H9 (cell line): Measurements from ENCODE around the gene TBCEL. TPM values are rescaled to one million over a fixed set of nuclear protein-coding genes. Genes with fewer than 3 reads are reported as not detected.

Experiments
- DNase-seq: peaks from one replicate; pipeline ENCODE4 v3.0.0-alpha.2; 2017
- H2AFZ ChIP-seq: one replicate; pipeline ENCODE4 v1.6.1; 2013; ENCODE audit warnings: mild to moderate bottlenecking, low read length, control low read depth, moderate library complexity
- H2AK5ac ChIP-seq: 2 replicates; pipeline ENCODE4 v1.6.1; 2013; ENCODE audit warnings: low read length, control low read depth, mixed read lengths; ENCODE audit not compliant: insufficient read length
- H2BK120ac ChIP-seq: one replicate; pipeline ENCODE4 v1.6.1; 2013; ENCODE audit warnings: low read depth, mild to moderate bottlenecking, low read length, control low read depth, inconsistent platforms; ENCODE audit not compliant: poor library complexity, severe bottlenecking
- H2BK12ac ChIP-seq: 2 replicates; pipeline ENCODE4 v1.6.1; 2013; ENCODE audit warnings: low read length, control low read depth, mixed read lengths, low read depth; ENCODE audit not compliant: insufficient read length
- H2BK15ac ChIP-seq: 2 replicates; pipeline ENCODE4 v1.6.1; 2013; ENCODE audit warnings: low read depth, low read length, control low read depth
- H2BK20ac ChIP-seq: one replicate; pipeline ENCODE4 v1.6.1; 2013; ENCODE audit warnings: low read depth, mild to moderate bottlenecking, low read length, control low read depth, inconsistent platforms; ENCODE audit not compliant: poor library complexity, severe bottlenecking
- H2BK5ac ChIP-seq: 2 replicates; pipeline ENCODE4 v1.6.1; 2013; ENCODE audit warnings: low read length, control low read depth, mixed read lengths; ENCODE audit not compliant: insufficient read length
- H3K14ac ChIP-seq: 2 replicates; pipeline ENCODE4 v1.6.1; 2013; ENCODE audit warnings: low read length, control low read depth; ENCODE audit not compliant: insufficient read depth
- H3K18ac ChIP-seq: 2 replicates; pipeline ENCODE4 v1.6.1; 2013; ENCODE audit warnings: low read depth, mild to moderate bottlenecking, mixed read lengths, low read length, control low read depth; ENCODE audit not compliant: insufficient read length
- H3K23ac ChIP-seq: 2 replicates; pipeline ENCODE4 v1.6.1; 2013; ENCODE audit warnings: low read length, control low read depth, mixed read lengths, low read depth; ENCODE audit not compliant: insufficient read length
- H3K23me2 ChIP-seq: 2 replicates; pipeline ENCODE4 v1.6.1; 2013; ENCODE audit warnings: low read depth, mild to moderate bottlenecking, mixed read lengths, low read length, control low read depth; ENCODE audit not compliant: insufficient read length, poor library complexity, severe bottlenecking
- H3K27ac ChIP-seq: 2 replicates; pipeline ENCODE4 v1.5.1; 2013; ENCODE audit warnings: low read length, control low read depth, mixed read lengths, low read depth; ENCODE audit not compliant: insufficient read length
- H3K27me3 ChIP-seq: 2 replicates; pipeline ENCODE4 v1.6.1; 2013; ENCODE audit warnings: low read length, control low read depth, inconsistent platforms; ENCODE audit not compliant: insufficient read depth
- H3K4ac ChIP-seq: 2 replicates; pipeline ENCODE4 v1.6.1; 2013; ENCODE audit warnings: low read depth, mild to moderate bottlenecking, control low read depth, inconsistent platforms, low read length, moderate library complexity
- H3K4me1 ChIP-seq: 2 replicates; pipeline ENCODE4 v1.6.1; 2013; ENCODE audit warnings: low read length, control low read depth, inconsistent platforms; ENCODE audit not compliant: insufficient read depth
- H3K4me2 ChIP-seq: 2 replicates; pipeline ENCODE4 v1.6.1; 2013; ENCODE audit warnings: low read length, control low read depth, mixed read lengths; ENCODE audit not compliant: insufficient read length, insufficient read depth
- H3K56ac ChIP-seq: 2 replicates; pipeline ENCODE4 v1.6.1; 2013; ENCODE audit warnings: low read depth, mild to moderate bottlenecking, mixed read lengths, low read length, control low read depth; ENCODE audit not compliant: insufficient read length
- H3K79me1 ChIP-seq: 2 replicates; pipeline ENCODE4 v1.6.1; 2013; ENCODE audit warnings: low read depth, mild to moderate bottlenecking, moderate library complexity, low read length, control low read depth, inconsistent platforms; ENCODE audit not compliant: insufficient read depth, poor library complexity, severe bottlenecking
- H3K79me2 ChIP-seq: 2 replicates; pipeline ENCODE4 v1.6.1; 2013; ENCODE audit warnings: low read length, control low read depth, inconsistent platforms; ENCODE audit not compliant: insufficient read depth
- H3K9ac ChIP-seq: 2 replicates; pipeline ENCODE4 v1.6.1; 2013; ENCODE audit warnings: low read length, control low read depth, mixed read lengths; ENCODE audit not compliant: insufficient read length; ENCODE audit errors: extremely low read depth
- H3K9me3 ChIP-seq: one replicate; pipeline ENCODE4 v1.6.1; 2013; ENCODE audit warnings: low read depth, low read length, inconsistent platforms; ENCODE audit not compliant: control insufficient read depth
- H3T11ph ChIP-seq: one replicate; pipeline ENCODE4 v1.6.1; 2013; ENCODE audit warnings: mild to moderate bottlenecking, low read length, control low read depth, inconsistent platforms
- H4K20me1 ChIP-seq: one replicate; pipeline ENCODE4 v1.6.1; 2013; ENCODE audit not compliant: control insufficient read depth, insufficient read length, insufficient read depth
- H4K5ac ChIP-seq: 2 replicates; pipeline ENCODE4 v1.6.1; 2013; ENCODE audit warnings: low read depth, mild to moderate bottlenecking, mixed read lengths, low read length, control low read depth; ENCODE audit not compliant: insufficient read length
- H4K8ac ChIP-seq: replicated peaks from 2 replicates; pipeline ENCODE4 v1.6.1; 2013; ENCODE audit warnings: low read length, control low read depth, mixed read lengths, low read depth; ENCODE audit not compliant: insufficient read length
- H4K91ac ChIP-seq: 2 replicates; pipeline ENCODE4 v1.6.1; 2013; ENCODE audit warnings: low read depth, mild to moderate bottlenecking, moderate library complexity, mixed read lengths, low read length, control low read depth; ENCODE audit not compliant: insufficient read length
- H3K27ac Mint-ChIP-seq, 3 experiments: 2 replicates in 2 of 3; 3 replicates in 1 of 3; pipeline ENCODE4 v1.8.0; 2020 to 2021; ENCODE audit warnings: mixed read lengths in 3 of 3, mild to moderate bottlenecking in 1 of 3, moderate library complexity in 1 of 3
- H3K27me3 Mint-ChIP-seq: 2 replicates; pipeline ENCODE4 v1.8.0; 2021; ENCODE audit warnings: low read depth, mild to moderate bottlenecking, moderate library complexity, mixed read lengths
- H3K36me3 Mint-ChIP-seq, 3 experiments: 2 replicates in 2 of 3; 3 replicates in 1 of 3; pipeline ENCODE4 v1.8.0; 2020 to 2021; ENCODE audit warnings: low read depth in 3 of 3, mixed read lengths in 3 of 3; ENCODE audit not compliant: insufficient read depth in 1 of 3
- H3K4me1 Mint-ChIP-seq, 2 experiments: 2 replicates each; pipeline ENCODE4 v1.8.0; 2020; ENCODE audit warnings: mixed read lengths in 2 of 2
- H3K4me3 Mint-ChIP-seq, 2 experiments: 2 replicates in 1 of 2; 3 replicates in 1 of 2; pipeline ENCODE4 v1.8.0; 2020 to 2021; ENCODE audit warnings: mild to moderate bottlenecking in 2 of 2, mixed read lengths in 2 of 2, moderate library complexity in 1 of 2
- H3K9me3 Mint-ChIP-seq, 2 experiments: 2 replicates in 1 of 2; 3 replicates in 1 of 2; pipeline ENCODE4 v1.8.0; 2020; ENCODE audit warnings: mild to moderate bottlenecking in 2 of 2, mixed read lengths in 2 of 2, moderate library complexity in 1 of 2
- WGBS: extraction: QIAGEN DNeasy Blood & Tissue Kit; methylation state at CpG from one replicate; pipeline ENCODE4 v1.1.7; 2013; ENCODE audit warnings: missing lambda C conversion rate, low lambda C conversion rate, mixed read lengths; ENCODE audit not compliant: insufficient read length; ENCODE audit errors: extremely low coverage; 5-methylcytosine and 5-hydroxymethylcytosine counted together
- total RNA-seq: library from RNA; stranded (reverse); gene quantifications from 2 replicates; pipeline ENCODE4 v1.2.1, GENCODE V29; 2021
- TF ChIP-seq, protein P1 (sequence below): fragments of 200-600 bp; sonication (generic); conservative IDR thresholded peaks from 3 replicates; pipeline ENCODE4 v1.8.0; 2021; ENCODE audit warnings: antibody characterized with exemption, mild to moderate bottlenecking

TBCEL gene
- total RNA-seq, 1 experiment from 2014 or later: 17.3 TPM

DNA sequence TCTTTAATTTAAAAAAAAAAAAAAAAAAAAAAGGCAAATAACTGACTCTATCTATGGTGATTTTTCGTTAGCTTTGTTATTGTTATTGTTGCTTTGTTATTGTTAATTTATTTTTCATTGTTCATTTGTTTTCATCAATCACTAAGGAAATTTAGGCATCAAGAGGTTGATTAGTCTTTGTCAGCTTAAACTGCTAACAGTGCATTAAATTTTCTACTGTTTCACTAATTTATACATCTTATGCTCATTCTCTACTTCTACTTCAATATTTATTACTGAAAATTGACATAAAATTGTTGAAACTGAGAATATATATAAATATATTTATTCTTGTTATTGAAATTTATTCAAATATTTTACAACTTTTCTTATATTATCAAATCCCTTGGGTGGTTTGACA lies 24.0 kb downstream of the TBCEL start:
- no peak overlapping the region for H3K18ac ChIP-seq
- no peak overlapping the region for H3K27ac Mint-ChIP-seq

More for the DNA sequence above, 24.0 kb downstream of the TBCEL start:
- H3K27ac ChIP-seq: no peak overlapping the region
- no peak overlapping the region for H2BK20ac ChIP-seq
- H3K4ac ChIP-seq: no peak overlapping the region
- no peak overlapping the region for H3K4me2 ChIP-seq
- no peak for DNase-seq
- H3T11ph ChIP-seq: no peak overlapping the region
- no peak overlapping the region for H2AK5ac ChIP-seq
- H4K20me1 ChIP-seq: no peaks in the 10 kb centered on the region
- H3K9ac ChIP-seq: no peak overlapping the region
- no CpG with 5 or more reads among the region's 1 CpG for WGBS
- H3K4me1 ChIP-seq: no peaks in the 10 kb centered on the region
- no peak overlapping the region for H4K91ac ChIP-seq
- H3K79me2 ChIP-seq: no peaks in the 10 kb centered on the region
- H2BK120ac ChIP-seq: no peak overlapping the region
- no peak overlapping the region for H2BK12ac ChIP-seq
- no peaks in the 10 kb centered on the region for H3K79me1 ChIP-seq
- TF ChIP-seq, protein P1, sequence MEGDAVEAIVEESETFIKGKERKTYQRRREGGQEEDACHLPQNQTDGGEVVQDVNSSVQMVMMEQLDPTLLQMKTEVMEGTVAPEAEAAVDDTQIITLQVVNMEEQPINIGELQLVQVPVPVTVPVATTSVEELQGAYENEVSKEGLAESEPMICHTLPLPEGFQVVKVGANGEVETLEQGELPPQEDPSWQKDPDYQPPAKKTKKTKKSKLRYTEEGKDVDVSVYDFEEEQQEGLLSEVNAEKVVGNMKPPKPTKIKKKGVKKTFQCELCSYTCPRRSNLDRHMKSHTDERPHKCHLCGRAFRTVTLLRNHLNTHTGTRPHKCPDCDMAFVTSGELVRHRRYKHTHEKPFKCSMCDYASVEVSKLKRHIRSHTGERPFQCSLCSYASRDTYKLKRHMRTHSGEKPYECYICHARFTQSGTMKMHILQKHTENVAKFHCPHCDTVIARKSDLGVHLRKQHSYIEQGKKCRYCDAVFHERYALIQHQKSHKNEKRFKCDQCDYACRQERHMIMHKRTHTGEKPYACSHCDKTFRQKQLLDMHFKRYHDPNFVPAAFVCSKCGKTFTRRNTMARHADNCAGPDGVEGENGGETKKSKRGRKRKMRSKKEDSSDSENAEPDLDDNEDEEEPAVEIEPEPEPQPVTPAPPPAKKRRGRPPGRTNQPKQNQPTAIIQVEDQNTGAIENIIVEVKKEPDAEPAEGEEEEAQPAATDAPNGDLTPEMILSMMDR: no peak
- Mint-ChIP-seq H3K36me3 (peaks cover 4 to 24% (median 23%) of the 10 kb centered on the region in 3 experiments; a peak in 5 of 7 replicates), H3K27me3 (no peaks in the 10 kb centered on the region), H3K4me1 (no peaks in the 10 kb centered on the region), H3K9me3 (no peaks in the 10 kb centered on the region), H3K4me3 (no peak overlapping the region)
- H3K27me3 ChIP-seq: no peaks in the 10 kb centered on the region
- no peak overlapping the region for H3K14ac ChIP-seq
- no peaks in the 10 kb centered on the region for H3K23me2 ChIP-seq
- H3K9me3 ChIP-seq: no peaks in the 10 kb centered on the region
- no peak overlapping the region for H4K5ac ChIP-seq
- H3K23ac ChIP-seq: no peak overlapping the region
- H4K8ac ChIP-seq: no peak overlapping the region
- no peak overlapping the region for H2BK15ac ChIP-seq
- no peak overlapping the region for H2AFZ ChIP-seq
- no peak overlapping the region for H2BK5ac ChIP-seq
- H3K56ac ChIP-seq: no peak overlapping the region
